MV-4-11 (cell line): Measurements from ENCODE around the gene PAK5.
A peak's percentile ranks its signal among the peaks of the same experiment; 100 is the strongest.

Source experiments
- DNase-seq: peaks from one replicate; lab custom pipeline; 2025; lab: John Stamatoyannopoulos, UW

PAK5 gene

GRCh38 chr20:9838378-9839295, at the start of gene PAK5:
PAK5 (minus strand) TSS chr20:9839076; CDS start chr20:9644328, 194,748 bp downstream.
- peak; percentile 19 for DNase-seq

- no peak for DNase-seq
Measured at GRCh38 chr20:9887706-9888105, 48.8 kb upstream of the PAK5 start.

- DNase-seq, result peak; percentile 77
Measured at GRCh38 chr20:9886227-9886626, 47.4 kb upstream of the PAK5 start.

GRCh38 chr20:9884666-9885065, 45.8 kb upstream of the PAK5 start:
- no peak for DNase-seq

GRCh38 chr20:9884061-9884460, 45.2 kb upstream of the PAK5 start:
- DNase-seq, result peak; percentile 23

GRCh38 chr20:9877932-9878495, 39.1 kb upstream of the PAK5 start:
- peak; percentile 34 for DNase-seq

GRCh38 chr20:9867196-9867980, 28.5 kb upstream of the PAK5 start:
- no peak for DNase-seq

- DNase-seq, result no peak
Measured at GRCh38 chr20:9852566-9852965, 13.7 kb upstream of the PAK5 start.

- no peak for DNase-seq
Measured at GRCh38 chr20:9839626-9840025, 750 bp upstream of the PAK5 start.

GRCh38 chr20:9838035-9838377, 870 bp downstream of the PAK5 start:
- peak; percentile 48 for DNase-seq

GRCh38 chr20:9837634-9838033, 1.2 kb downstream of the PAK5 start:
- no peak for DNase-seq

- DNase-seq, result no peak
Measured at GRCh38 chr20:9835302-9835701, 3.6 kb downstream of the PAK5 start.

- no peak for DNase-seq
Measured at GRCh38 chr20:9831032-9831431, 7.8 kb downstream of the PAK5 start.

- no peak for DNase-seq
Measured at GRCh38 chr20:9829835-9830234, 9.0 kb downstream of the PAK5 start.

GRCh38 chr20:9817654-9818053, 21.2 kb downstream of the PAK5 start:
- DNase-seq, result no peak

- DNase-seq, result no peak
Measured at GRCh38 chr20:9815632-9816031, 23.2 kb downstream of the PAK5 start.

GRCh38 chr20:9810738-9811137, 28.1 kb downstream of the PAK5 start:
- DNase-seq, result no peak

- DNase-seq, result no peak
Measured at GRCh38 chr20:9809271-9809670, 29.6 kb downstream of the PAK5 start.

- DNase-seq, result no peak
Measured at GRCh38 chr20:9808166-9808565, 30.7 kb downstream of the PAK5 start.

GRCh38 chr20:9807136-9807535, 31.7 kb downstream of the PAK5 start:
- no peak for DNase-seq

GRCh38 chr20:9800421-9800820, 38.5 kb downstream of the PAK5 start:
- no peak for DNase-seq

GRCh38 chr20:9794831-9795230, 44.0 kb downstream of the PAK5 start:
- DNase-seq, result no peak

- DNase-seq, result no peak
Measured at GRCh38 chr20:9792674-9793073, 46.2 kb downstream of the PAK5 start.
